Omental fat pad (tissue), 4 donors: Measurements from ENCODE around the gene SHROOM3. TPM values are rescaled to one million over a fixed set of nuclear protein-coding genes. Genes with fewer than 3 reads are reported as not detected.

Experiments used
- ATAC-seq: fragments of 150-250 bp; one replicate; pipeline ENCODE4 v1.9.1; 2016; ENCODE audit warnings: mild to moderate bottlenecking, moderate library complexity; ENCODE audit not compliant: low FRiP score
- DNase-seq: peaks from one replicate; pipeline ENCODE4 v3.0.0-alpha.2; 2019; ENCODE audit warnings: low spot score
- CTCF ChIP-seq, 3 donors: fragments of 450-650 bp; IDR thresholded peaks; one replicate each; pipeline ENCODE4 v1.5.1; 2016 to 2017; ENCODE audit warnings: antibody characterized with exemption in 3 of 3, mild to moderate bottlenecking in 3 of 3, moderate library complexity in 2 of 3
- total RNA-seq, 4 donors: library from RNA; depleted of rRNA; stranded (reverse); fragments of >200 nt; gene quantifications; one replicate each; pipeline ENCODE4 v1.1.0, GENCODE V29; 2016

Gene SHROOM3
- total RNA-seq, 4 donors from 2014 or later, result 1.3 to 12.2 (median 3.1) TPM

GRCh38 chr4:76545226-76545884 lies 110.3 kb downstream of the SHROOM3 start:
- TF ChIP-seq CTCF (IDR thresholded peaks at IDR 0.05), result no peak
- ATAC-seq (no peak), DNase-seq (no peak)

GRCh38 chr4:76546327-76546726 lies 111.3 kb downstream of the SHROOM3 start:
- DNase-seq (no peak), ATAC-seq (no peak)
- no peak for TF ChIP-seq CTCF (IDR thresholded peaks at IDR 0.05)

- DNase-seq (no peak), ATAC-seq (no peak)
- TF ChIP-seq CTCF (IDR thresholded peaks at IDR 0.05), result no peak
These were observed 112.0 kb downstream of the SHROOM3 start for GRCh38 chr4:76546759-76547742.

- no peak for ATAC-seq
- no peak for TF ChIP-seq CTCF (IDR thresholded peaks at IDR 0.05)
- no peak for DNase-seq
These were observed 113.7 kb downstream of the SHROOM3 start for GRCh38 chr4:76548704-76549103.

GRCh38 chr4:76549765-76550164 lies 114.7 kb downstream of the SHROOM3 start:
- no peak for DNase-seq
- no peak for ATAC-seq
- no peak for TF ChIP-seq CTCF (IDR thresholded peaks at IDR 0.05)

- ATAC-seq (no peak), DNase-seq (no peak)
- no peak for TF ChIP-seq CTCF (IDR thresholded peaks at IDR 0.05)
These were observed 116.1 kb downstream of the SHROOM3 start for GRCh38 chr4:76550966-76551780.
